ENCODE results near the gene DAZAP1.
"Not testable (repeated sequence)": the region's sequence is repeated elsewhere in the genome, so short reads cannot be mapped to it uniquely, and the experiment has no call there.

The DAZAP1 gene

DNA sequence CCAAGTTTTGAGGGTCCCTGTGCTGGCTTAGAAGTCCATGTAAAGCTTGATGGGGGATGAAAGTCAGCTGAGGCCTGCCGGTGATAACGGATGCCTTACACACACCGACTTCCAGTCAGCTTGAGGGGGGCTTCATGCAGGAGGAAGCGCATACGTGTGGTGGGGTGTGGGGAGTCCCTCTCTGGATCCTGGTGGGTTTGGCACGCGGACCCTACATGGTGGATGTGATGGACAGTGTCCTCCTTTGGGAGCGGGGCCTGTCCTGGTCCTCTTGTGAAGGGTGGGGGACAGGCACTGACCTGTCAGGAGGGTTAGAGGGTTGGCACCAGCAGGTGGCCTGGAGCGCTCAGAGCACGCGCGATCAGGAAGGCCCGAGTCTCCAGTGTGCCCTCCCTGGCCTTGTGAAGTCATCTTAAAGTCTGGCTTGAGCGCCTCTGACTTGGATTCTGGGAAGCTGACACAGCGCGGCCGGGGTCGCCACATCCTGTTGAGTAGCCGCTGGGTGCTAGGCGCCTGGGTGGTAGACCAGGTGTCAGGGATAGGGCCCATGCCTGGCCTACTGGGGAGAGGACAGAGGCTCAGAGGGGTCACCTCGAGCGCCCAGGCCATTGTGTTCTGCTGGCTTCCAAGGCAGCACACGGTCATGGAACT, 2.9 kb downstream of the DAZAP1 start:
- DNase-seq (ENCODE audit: low read depth in 1 of 2, low spot score in 1 of 2): no peak

DNA sequence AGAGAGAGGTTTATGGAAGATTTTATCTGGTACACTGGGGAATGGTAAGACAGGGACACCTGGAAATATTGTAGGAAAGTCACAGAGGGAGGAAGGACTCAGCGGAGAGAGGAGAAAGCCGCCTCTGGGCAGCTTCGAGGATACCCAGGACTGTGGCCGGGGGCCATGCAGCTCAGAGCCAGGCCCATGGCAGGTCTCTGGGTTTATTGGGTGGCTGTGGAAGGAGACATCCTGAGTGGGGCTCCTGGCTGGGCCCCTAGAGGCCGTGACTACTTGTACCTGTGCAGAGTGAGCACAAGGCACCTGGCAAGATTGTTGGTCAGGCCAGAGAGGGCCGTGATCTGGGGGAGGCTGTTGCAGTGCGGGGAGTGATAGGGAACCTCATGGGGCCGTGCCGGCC, 3.4 kb downstream of the DAZAP1 start:
- DNase-seq (ENCODE audit: low read depth in 1 of 2, low spot score in 1 of 2): no peak

DNA sequence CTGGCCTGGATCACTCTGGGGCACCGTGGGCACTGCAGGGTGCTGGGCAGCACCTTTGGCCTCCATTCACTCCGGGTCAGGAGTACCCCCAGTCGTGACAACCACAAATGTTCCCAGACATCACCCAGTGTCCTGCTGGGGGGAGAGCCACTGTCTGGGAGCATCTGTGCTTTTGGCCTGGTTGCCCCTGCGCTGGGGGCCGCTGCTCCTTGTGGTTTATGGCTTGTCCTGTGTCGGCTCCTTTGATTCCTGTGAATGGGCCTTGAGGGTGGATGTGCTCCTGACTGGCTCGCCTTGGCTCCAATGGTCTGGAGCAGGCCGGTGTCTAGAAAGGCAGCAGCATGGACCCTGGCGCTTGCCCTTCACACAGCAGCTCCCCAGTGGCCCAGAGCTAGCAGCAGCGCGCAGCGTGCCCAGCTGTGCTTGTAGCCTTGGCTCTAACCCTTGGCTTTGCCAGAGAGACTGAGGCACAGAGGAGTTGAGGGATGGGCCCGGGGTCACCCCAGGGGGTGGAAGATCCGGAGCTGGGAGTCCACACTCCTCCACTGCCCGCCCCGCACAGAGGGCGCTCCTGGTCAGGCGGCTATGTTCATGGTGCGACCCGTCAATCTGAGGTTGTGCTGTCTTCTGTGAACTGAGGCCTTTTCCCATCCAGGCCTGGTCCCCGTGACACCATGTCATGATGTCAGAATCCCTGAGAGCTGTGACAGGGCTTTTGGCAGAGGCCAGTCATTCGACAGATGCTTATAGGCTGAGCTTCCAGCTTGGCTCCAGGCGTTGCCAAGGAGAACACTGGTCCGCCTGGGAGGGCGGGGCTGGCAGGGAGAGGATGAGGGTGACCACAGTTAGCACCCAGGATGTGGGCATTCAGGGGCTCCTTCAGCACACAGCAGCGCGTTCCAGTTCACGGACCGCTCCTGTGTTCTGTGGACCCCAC, 4.1 kb downstream of the DAZAP1 start:
- no peak for DNase-seq (ENCODE audit: low read depth in 1 of 2, low spot score in 1 of 2)

DNA sequence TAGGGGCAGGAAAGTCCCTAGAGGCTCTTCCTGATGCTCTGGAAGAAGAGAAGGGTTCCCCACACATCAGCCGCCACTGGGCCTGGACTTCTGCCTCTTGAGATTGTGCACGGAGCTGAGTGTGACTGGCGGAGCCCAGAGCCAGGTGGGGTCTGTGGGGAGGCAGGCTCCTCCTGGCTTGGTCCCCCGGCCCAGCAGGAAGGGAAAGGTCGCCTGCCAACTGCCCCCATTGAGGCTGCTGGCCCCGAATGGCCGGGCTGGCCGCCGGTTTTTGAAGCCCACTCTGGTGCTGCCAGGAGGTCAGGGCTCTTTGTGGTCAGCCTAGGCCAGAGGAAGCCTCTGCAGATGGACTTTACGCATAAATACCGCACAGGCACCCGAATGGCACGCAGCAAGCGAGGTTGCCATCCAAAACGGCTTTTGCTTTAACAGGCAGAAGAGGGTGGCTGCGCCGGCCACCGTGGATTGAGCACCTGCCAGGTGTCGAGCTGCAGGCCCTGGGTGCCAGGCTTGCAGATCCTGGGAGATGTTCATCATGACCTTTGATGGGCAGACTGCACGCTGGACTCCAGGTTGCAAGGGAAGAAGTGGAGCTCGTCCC, 5.0 kb downstream of the DAZAP1 start:
- DNase-seq (ENCODE audit: low read depth in 1 of 2, low spot score in 1 of 2): no peak

DNA sequence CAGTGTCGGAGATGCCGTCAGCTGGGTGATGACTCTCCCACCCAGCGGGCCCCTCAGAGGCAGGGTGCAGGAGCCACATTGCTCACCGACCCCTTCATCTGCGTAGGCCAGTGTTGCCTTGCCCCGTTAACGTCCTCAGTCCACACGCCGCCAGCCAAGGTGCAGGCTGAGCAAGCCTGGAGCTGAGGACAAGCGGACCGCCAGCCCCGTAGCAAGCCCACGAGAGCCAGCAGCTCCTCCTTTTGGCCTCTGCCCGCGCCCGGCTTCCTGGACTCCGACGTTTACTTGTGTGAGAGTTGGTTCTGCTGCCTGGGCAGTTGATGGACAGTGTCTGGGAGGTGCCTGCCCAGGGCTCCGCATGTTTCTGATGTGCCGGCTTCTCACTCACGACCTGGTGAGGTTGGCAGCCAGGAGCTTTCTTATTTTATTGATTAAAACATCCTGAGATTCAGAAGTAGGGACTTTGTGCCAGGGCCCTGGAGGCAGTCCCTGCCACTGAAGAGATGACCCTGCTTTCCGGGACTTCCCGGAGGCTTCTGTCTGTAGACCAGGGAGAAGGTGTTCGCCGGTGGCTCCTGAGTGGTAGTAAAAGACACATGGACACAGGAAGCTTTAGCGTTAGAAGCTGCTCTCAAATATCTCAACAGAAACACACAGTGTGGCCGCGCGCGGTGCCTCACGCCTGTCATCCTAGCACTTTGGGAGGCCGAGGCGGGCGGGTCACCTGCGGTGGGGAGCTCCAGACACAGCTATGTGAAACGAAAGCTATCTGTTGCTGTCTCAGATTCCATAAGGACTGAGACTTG, 5.8 kb downstream of the DAZAP1 start:
- DNase-seq (ENCODE audit: low read depth in 1 of 2, low spot score in 1 of 2): no peak

DNA sequence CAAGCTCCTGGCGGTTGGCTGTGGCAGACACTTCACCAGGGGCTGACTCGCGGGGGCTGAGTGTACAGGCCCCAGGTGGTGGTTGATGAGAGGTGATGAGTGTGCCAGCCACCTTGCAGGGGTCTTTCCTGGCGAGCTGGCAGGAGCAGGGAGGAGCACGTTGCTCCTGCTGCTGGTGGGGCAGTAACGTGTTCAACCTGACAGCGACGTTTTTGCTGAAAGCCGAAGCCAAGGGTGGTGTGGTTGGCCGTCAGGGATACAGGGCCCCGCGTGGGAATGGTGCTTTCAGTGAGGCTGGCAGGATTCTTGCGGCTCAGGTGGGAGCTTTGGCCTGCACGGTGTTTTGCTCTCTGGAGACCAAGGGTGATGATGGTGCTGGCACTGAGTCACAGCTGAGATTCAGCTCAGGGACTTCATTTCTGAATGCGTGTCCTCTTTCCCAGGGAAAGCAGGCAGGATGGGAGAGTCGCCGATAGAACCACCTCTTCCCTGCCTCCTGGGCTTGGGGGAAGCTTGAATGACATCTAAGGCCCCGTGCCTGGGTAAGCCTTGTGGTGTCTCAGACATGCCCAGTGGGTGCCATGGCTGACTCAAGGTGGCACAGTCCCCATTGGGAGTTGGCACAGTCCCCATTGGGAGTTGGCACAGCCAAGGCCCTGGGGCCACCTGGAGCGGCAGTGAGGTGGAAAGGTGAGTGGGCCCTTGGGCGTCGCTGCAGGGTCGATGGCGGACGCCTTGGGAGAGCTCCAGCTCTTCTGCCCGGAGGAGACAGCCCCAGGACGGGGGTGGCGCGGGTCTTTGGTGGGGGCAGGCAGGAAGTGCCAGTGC, 8.8 kb downstream of the DAZAP1 start:
- DNase-seq (ENCODE audit: low read depth in 1 of 2, low spot score in 1 of 2): no peak

DNA sequence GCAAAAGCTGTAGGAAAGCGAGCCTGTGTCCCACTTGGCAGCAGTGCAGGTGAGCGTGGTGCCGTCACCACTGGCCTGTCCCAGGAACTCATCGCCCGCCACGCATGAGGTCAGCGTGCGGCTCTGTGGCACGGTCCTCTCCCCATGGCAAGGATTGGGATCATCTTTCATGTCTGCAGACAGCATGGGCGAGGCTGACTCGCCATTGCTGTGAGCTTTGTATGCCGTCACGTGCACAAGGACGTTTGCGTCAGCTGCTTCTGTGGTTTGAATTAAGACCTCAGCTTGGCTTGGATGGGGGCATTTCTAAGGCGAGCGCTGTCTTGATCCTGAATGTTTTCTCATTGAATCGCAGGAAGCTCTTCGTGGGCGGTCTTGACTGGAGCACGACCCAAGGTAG, 9.8 kb downstream of the DAZAP1 start:
- DNase-seq (ENCODE audit: low read depth in 1 of 2, low spot score in 1 of 2): no peak

DNA sequence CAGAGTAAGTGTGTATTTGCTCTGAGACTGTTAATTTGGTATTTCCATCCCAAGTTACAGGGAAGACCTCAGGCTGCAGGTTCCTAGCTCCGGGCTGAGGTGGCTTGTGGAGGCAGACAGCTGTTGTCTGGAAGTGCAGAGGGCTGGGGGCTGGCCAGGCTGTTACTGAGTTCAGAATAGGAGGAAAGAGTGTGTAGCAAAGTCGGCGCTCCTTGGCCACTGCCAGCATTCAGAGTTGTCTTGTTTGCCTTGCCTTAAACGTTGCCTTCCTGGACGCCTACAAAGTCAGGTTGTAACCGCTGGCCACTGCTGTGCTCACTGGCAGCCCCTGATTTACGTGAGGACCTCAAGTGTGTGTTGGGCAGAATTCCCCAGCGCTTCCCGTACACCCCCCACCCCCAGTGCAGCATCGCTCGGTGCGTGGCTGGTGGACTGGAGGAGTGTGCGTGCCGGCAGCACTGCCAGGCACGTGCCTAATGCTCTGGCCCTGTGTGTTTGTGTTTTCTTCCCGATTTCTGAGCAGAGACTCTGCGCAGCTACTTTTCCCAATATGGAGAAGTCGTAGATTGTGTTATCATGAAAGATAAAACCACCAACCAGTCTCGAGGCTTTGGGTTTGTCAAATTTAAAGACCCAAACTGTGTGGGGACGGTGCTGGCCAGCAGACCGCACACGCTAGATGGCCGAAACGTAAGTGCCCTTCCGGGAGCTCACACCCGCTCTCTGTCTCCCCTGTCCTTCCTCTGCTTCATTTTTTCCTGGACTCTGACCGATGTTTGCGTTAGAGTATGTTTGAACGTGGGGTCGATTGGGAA, 10.5 kb downstream of the DAZAP1 start:
- DNase-seq (ENCODE audit: low read depth in 1 of 2, low spot score in 1 of 2): no peak

DNA sequence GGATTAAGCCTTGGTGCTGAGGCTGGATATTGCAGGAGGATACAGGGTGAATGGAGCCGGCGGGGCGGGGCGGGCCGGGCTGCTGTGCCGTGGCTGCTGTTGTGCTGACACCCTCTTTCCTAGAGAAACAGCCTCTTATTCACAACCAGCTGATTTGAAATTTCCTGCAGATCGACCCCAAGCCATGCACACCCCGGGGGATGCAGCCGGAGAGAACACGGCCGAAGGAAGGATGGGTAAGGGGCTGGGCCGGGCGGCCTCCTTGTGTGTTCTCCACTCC, 11.1 kb downstream of the DAZAP1 start:
- DNase-seq (ENCODE audit: low read depth in 1 of 2, low spot score in 1 of 2): no peak

DNA sequence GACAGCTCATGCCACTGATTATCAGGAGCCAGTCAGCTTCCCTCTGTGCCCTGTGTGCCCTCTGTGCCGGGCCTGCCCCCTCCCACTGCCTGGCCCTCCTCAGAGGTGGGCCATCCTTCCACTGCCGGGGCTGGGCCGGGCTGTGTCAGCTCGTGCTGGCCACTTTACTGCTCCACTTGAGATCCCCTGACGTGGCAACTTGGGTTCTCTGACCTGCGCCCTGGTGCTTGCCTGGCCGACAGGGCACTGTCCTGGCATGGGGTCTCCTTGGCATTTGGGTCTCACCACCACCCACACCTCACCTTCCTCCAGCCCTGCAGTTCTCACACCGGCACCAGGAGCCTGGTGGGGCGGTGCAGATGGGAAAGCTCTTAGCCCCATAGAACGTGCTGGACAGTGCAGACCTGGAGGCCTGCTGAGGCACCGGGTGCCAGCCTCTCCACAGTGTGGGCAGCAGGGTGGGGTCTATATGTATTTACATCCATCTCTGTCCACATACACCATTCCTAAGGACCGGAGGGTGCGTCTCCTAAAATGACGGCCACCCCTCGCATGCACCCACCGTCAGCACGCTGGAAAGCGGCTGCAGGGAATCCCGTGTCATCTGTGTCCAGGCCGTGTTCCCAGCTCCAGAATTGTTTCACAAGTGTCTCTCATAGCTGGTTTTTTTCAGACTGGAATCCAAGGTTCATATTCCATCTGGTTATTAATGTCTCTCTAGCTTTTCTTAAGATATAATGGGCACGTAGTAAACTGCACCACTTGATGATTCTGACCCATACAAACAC, 11.8 kb downstream of the DAZAP1 start:
- DNase-seq (ENCODE audit: low read depth in 1 of 2, low spot score in 1 of 2): no peak

DNA sequence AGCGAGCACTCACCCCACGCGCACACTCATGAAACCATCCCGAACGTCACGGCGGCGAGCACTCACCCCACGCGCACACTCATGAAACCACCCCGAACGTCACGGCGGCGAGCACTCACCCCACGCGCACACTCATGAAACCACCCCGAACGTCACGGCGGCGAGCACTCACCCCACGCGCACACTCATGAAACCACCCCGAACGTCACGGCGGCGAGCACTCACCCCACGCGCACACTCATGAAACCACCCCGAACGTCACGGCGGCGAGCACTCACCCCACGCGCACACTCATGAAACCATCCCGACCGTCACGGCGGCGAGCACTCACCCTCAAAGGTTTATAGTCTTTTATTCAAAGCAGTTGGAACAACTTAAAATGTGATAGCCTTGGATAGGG, 12.7 kb downstream of the DAZAP1 start:
- DNase-seq (ENCODE audit: low read depth in 1 of 2, low spot score in 1 of 2): not testable (repeated sequence)

DNA sequence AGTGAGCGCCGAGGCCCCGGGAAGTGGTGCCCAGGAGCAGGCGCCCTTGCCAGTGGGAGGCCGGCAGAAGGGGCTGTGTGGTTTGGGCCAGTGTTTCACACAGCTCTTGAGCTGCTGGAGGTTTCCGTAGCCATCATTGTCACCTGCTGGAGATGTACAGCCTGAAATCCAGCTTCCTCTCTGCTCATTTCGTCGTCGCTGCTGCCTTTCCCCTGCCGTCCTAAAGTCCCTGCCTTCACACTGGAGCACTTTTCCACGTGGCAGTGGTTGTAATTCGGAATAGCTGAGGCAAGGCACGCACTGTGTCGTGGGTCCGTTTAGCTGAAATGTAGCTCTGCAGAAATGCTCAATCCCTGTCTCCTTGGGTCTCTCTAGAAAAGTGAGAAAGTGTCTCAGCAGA, 13.2 kb downstream of the DAZAP1 start:
- no peak for DNase-seq (ENCODE audit: low read depth in 1 of 2, low spot score in 1 of 2)

DNA sequence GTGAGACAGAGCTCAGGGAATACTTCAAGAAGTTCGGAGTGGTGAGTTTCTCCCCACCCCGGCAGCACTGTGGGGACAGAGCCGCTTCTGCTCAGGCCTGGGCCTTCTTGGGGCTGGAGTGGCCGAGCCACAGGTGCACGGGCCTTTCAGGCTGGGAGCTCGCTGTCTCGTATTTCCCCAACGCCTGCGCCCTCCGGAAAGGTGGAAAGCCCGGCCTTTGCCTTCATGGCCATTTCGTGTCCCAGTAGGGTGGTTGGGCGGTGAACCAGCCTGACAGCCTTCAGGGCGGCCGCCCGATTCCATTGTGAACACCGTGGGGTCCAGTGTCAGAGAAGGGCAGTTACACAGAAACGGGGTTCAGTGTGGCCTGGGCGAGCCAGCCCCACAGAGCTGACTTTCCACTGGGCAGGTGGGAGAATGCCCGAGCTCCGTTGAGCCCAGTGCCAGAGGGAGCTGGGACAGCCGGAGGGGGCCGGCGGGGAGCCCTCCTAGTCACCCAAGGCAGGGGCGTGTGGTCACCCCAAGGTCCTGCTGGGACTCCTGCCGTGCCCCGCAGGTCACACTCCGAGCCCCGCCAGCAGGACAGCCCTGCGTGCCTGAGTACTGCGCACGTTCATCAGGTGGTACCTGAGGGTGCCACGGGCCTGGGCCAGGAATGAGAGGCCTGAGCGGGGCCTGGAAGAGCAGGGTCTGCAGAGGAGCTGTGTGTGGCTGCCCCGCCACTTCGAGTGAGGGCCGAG, 14.0 kb downstream of the DAZAP1 start:
- DNase-seq (ENCODE audit: low read depth in 1 of 2, low spot score in 1 of 2): no peak

DNA sequence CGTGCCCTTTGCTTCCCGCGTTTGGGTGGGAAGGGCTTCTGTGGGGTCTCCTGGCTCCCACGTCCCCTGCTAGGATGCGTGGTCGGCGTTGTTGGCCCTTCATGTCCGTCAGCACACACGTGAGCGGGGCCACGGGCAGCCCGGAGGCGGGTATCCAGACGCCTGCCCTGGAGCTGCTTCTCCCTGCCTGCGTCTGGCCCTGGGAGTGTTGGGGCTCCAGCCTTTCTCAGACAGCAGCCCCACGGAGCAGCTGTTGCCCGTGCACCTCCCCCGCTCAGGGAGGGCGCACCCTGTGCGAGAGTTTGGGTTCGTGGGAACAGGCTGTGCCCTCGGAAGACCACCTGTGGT, 14.5 kb downstream of the DAZAP1 start:
- DNase-seq (ENCODE audit: low read depth in 1 of 2, low spot score in 1 of 2): no peak

DNA sequence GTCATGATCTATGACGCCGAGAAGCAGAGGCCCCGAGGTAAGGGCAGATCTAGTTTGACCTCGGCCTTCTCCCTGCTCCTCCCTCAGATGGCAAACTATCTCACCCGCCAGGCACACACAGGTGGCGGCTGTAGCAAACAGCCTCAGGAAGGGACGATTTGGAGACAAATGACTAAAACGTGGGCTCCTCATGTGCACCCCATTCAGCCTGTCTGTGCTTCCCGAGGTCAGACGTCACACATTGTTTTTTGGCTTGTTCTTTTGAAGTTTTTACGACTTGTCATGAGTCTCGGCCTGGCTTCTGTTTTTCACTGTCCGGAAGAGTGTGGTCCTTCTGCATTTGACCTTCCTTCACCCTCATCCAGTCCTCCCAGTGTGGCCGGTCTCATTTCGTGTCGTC, 15.0 kb downstream of the DAZAP1 start:
- DNase-seq (ENCODE audit: low read depth in 1 of 2, low spot score in 1 of 2): no peak

DNA sequence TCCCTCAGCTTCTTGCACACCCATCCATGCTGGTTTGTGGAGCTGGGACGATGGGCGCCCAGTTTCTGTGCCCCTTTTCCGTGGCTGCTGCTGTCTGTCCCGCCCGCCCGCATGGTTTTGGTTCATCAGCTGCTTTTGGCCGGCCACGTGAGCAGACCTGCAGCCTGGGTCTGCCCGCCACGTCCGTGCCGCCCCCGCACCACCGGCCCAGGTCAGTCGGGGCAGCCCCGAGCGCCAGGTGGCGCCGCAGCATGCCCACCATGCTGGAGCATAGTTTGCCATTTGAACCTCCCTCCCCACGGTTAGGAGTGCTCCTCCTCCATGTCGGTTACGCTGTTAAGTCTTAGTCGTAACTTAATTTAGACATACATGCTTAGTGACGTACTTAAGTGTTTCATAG, 15.6 kb downstream of the DAZAP1 start:
- no peak for DNase-seq (ENCODE audit: low read depth in 1 of 2, low spot score in 1 of 2)

DNA sequence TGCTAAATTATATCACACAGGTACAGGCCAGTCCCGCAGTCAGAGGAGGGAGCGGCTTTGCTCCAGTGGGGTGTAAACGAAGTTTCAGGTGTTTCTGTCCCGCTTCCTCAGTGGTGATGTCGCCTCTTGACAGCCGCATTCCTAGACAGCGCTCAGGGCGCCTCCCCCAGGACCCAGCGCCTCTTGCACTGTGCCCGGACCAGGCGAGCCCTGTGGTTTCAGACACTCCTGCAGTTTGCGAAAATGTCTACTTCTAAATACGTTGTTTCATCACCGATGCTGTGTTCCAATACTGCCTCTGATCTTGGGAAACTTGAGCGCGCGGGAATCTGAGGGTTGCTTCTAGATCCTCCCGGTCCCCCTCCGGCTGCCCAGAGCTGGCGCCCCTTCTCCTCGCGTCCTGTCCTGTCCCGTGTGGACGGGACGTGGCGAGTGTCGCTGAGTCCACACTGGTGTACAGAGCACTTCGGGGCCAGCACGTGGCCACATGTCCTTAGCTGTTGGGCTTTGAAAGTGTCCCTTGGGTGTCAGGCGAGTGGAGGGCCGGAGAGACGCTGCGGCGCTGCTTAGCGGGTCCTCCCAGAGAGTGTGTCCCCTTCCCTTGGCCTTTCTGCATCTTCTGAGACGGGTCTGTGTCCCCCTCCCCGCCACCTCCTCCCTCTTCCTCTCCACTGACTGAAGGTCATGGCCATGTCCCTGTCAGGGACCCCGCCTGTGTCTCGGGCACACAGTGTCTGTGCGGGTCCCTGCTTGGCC, 16.2 kb downstream of the DAZAP1 start:
- DNase-seq (ENCODE audit: low read depth in 1 of 2, low spot score in 1 of 2): no peak

Data from activated T-helper 1 cell treated with anti-CD3 and anti-CD28 coated beads, Interleukin-2, amount 50 U/mL, for 16 hours (primary cell).